ENCODE measurements around the gene CLDN6. TPM values are rescaled to one million over a fixed set of nuclear protein-coding genes. Genes with fewer than 3 reads are reported as not detected.

Gene CLDN6
- total and polyA plus RNA-seq, 2 of the 13 experiments (the other 11 are each of a cell fraction or from before 2014, with no cell fraction given): 5.9 to 7.6 TPM

DNA sequence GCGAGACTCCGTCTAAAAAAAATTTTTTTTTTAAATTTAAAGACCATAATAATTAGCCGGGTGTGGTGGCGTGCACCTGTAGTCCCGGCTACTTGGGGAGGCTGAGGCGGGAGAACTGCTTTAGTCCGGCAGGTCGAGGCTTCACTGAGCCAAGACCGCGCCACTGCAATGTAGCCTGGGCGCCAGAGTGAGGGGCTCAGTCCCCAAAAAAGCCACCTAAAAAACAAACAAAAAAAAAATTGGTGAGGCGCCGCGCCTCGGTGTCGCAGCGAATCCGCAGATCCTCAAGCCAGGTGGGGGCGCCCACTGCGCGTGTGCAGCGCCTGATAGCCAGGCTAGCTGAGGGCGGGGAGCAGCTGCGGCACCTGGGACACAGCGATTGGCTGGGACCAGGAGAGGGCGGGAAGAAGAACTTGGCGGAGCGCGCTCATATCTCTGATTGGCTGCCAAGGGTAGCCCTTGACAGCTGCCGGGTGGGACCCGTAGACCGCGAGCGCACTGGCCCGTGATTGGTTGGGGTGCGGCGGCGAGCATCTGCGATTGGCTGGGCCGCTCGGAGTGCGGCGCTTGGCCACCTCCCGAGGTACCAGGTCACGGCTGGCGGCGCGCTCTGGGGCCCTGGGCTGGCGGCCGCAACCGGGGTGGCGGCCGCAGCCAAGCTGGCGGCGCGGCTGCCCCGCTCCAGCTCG lies 14.3 kb downstream of the CLDN6 start (continued):
- TF ChIP-seq, protein P1, sequence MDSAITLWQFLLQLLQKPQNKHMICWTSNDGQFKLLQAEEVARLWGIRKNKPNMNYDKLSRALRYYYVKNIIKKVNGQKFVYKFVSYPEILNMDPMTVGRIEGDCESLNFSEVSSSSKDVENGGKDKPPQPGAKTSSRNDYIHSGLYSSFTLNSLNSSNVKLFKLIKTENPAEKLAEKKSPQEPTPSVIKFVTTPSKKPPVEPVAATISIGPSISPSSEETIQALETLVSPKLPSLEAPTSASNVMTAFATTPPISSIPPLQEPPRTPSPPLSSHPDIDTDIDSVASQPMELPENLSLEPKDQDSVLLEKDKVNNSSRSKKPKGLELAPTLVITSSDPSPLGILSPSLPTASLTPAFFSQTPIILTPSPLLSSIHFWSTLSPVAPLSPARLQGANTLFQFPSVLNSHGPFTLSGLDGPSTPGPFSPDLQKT (CRISPR knock-in tag; IDR thresholded peaks at IDR 0.05; ENCODE audit: borderline replicate concordance): no peak
- TF ChIP-seq ZNF501 (CRISPR knock-in tag; IDR thresholded peaks at IDR 0.05) (peak; percentile 56; the same call in 1 of the 2 replicates), IRF2 (CRISPR knock-in tag; IDR thresholded peaks at IDR 0.05) (peak; percentile 73; the same call in 1 of the 2 replicates), ZFP36L2 (CRISPR knock-in tag; IDR thresholded peaks at IDR 0.05) (0 out of 2 replicates have a peak, but pooled peaks have one; percentile 65), ZNF562 (CRISPR knock-in tag; IDR thresholded peaks at IDR 0.05; ENCODE audit: borderline replicate concordance) (no peak), ZNF136 (CRISPR knock-in tag; IDR thresholded peaks at IDR 0.05; ENCODE audit: low read depth) (no peak), U2AF1 (optimal IDR thresholded peaks at IDR 0.05; ENCODE audit: low read depth, low read length) (no peak), ZNF678 (CRISPR knock-in tag; IDR thresholded peaks at IDR 0.05) (no peak), ZNF543 (CRISPR knock-in tag; IDR thresholded peaks at IDR 0.05) (0 out of 2 replicates have a peak, but pooled peaks have one; percentile 31), CCAR2 (optimal IDR thresholded peaks at IDR 0.05; ENCODE audit: low read depth, low read length) (no peak), ZNF557 (CRISPR knock-in tag; IDR thresholded peaks at IDR 0.05) (no peak), MTF1 (CRISPR knock-in tag; IDR thresholded peaks at IDR 0.05) (no peak), AHR (CRISPR knock-in tag; IDR thresholded peaks at IDR 0.05) (no peak), RARG (CRISPR knock-in tag; IDR thresholded peaks at IDR 0.05; ENCODE audit: low read depth) (no peak), TCF12 (IDR thresholded peaks at IDR 0.05) (no peak), TCF12 (CRISPR knock-in tag; IDR thresholded peaks at IDR 0.05) (no peak), RORA (CRISPR knock-in tag; IDR thresholded peaks at IDR 0.05) (no peak), ZSCAN21 (CRISPR knock-in tag; IDR thresholded peaks at IDR 0.05; ENCODE audit: borderline replicate concordance) (no peak; the same call in 1 of the 2 replicates), TP53 (CRISPR knock-in tag; conservative IDR thresholded peaks at IDR 0.05) (no peak), GATAD1 (CRISPR knock-in tag; IDR thresholded peaks at IDR 0.05) (peak; percentile 71; the same call in 1 of the 2 replicates), BRCA1 (CRISPR knock-in tag; IDR thresholded peaks at IDR 0.05) (no peak; the same call in 1 of the 2 replicates)
- TF ChIP-seq, protein P2, sequence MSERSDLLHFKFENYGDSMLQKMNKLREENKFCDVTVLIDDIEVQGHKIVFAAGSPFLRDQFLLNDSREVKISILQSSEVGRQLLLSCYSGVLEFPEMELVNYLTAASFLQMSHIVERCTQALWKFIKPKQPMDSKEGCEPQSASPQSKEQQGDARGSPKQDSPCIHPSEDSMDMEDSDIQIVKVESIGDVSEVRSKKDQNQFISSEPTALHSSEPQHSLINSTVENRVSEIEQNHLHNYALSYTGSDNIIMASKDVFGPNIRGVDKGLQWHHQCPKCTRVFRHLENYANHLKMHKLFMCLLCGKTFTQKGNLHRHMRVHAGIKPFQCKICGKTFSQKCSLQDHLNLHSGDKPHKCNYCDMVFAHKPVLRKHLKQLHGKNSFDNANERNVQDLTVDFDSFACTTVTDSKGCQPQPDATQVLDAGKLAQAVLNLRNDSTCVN (CRISPR knock-in tag; IDR thresholded peaks at IDR 0.05; ENCODE audit: borderline replicate concordance): no peak
- TF ChIP-seq, protein P3, sequence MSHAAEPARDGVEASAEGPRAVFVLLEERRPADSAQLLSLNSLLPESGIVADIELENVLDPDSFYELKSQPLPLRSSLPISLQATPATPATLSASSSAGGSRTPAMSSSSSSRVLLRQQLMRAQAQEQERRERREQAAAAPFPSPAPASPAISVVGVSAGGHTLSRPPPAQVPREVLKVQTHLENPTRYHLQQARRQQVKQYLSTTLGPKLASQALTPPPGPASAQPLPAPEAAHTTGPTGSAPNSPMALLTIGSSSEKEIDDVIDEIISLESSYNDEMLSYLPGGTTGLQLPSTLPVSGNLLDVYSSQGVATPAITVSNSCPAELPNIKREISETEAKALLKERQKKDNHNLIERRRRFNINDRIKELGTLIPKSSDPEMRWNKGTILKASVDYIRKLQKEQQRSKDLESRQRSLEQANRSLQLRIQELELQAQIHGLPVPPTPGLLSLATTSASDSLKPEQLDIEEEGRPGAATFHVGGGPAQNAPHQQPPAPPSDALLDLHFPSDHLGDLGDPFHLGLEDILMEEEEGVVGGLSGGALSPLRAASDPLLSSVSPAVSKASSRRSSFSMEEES (CRISPR knock-in tag; IDR thresholded peaks at IDR 0.05): peak; percentile 62; the same call in 1 of the 2 replicates
- TF ChIP-seq, protein P4, sequence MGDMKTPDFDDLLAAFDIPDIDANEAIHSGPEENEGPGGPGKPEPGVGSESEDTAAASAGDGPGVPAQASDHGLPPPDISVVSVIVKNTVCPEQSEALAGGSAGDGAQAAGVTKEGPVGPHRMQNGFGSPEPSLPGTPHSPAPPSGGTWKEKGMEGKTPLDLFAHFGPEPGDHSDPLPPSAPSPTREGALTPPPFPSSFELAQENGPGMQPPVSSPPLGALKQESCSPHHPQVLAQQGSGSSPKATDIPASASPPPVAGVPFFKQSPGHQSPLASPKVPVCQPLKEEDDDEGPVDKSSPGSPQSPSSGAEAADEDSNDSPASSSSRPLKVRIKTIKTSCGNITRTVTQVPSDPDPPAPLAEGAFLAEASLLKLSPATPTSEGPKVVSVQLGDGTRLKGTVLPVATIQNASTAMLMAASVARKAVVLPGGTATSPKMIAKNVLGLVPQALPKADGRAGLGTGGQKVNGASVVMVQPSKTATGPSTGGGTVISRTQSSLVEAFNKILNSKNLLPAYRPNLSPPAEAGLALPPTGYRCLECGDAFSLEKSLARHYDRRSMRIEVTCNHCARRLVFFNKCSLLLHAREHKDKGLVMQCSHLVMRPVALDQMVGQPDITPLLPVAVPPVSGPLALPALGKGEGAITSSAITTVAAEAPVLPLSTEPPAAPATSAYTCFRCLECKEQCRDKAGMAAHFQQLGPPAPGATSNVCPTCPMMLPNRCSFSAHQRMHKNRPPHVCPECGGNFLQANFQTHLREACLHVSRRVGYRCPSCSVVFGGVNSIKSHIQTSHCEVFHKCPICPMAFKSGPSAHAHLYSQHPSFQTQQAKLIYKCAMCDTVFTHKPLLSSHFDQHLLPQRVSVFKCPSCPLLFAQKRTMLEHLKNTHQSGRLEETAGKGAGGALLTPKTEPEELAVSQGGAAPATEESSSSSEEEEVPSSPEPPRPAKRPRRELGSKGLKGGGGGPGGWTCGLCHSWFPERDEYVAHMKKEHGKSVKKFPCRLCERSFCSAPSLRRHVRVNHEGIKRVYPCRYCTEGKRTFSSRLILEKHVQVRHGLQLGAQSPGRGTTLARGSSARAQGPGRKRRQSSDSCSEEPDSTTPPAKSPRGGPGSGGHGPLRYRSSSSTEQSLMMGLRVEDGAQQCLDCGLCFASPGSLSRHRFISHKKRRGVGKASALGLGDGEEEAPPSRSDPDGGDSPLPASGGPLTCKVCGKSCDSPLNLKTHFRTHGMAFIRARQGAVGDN (CRISPR knock-in tag; IDR thresholded peaks at IDR 0.05): peak; percentile 80
